HTR-8/SVneo (cell line): ENCODE results near the gene TOLLIP.

ENCODE experiments used
- DNase-seq: peaks from one replicate; pipeline ENCODE4 v3.0.0; 2011; ENCODE audit warnings: low spot score, mixed read lengths; ENCODE audit not compliant: insufficient read length
- FAIRE-seq: peaks from 2 replicates; lab custom pipeline; 2011; peaks lifted over from hg19 to GRCh38; lab: Jason Lieb, UNC

Gene TOLLIP

DNA sequence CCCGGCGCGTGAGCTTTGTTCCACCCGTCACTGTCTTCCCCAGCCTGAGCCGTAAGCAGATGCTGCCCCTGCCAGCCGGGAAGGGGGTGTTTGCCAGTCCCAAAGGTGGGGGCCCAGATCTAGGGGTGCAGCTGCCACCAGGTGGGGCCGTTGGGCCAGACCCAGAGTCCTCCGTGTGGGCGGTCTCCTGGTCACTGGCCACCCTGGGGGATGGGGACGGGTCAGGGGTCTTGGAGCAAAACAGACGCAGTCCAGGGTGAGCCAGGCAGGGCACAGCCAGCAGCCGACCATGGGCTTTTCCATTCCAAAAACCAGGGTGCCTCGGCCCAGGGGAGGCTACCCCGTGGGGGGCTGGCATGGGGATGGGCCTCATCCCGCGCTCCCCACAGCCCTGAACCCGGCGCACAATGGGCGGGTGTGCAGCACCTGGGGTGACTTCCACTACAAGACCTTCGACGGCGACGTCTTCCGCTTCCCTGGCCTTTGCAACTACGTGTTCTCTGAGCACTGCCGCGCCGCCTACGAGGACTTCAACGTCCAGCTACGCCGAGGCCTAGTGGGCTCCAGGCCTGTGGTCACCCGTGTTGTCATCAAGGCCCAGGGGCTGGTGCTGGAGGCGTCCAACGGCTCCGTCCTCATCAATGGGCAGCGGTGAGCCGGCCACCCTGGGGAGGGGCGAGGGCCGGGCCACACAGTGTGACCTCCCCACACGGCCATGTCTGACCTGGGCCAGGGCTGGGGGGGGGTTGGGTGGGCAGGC is 83.0 kb downstream of the TOLLIP start:
- DNase-seq (no peak), FAIRE-seq (no peak)

GRCh38 chr11:1225386-1226225 is 83.8 kb downstream of the TOLLIP start:
- FAIRE-seq: no peak

GRCh38 chr11:1224491-1225385 is 84.7 kb downstream of the TOLLIP start:
- FAIRE-seq: no peak
- DNase-seq: no peak

More at GRCh38 chr11:1225386-1226225, 83.8 kb downstream of the TOLLIP start:
- no peak for DNase-seq
